SK-N-SH (cell line): ENCODE results near the gene ECPAS. TPM values are rescaled to one million over a fixed set of nuclear protein-coding genes. Genes with fewer than 3 reads are reported as not detected.
"Not testable (repeated sequence)": the region's sequence is repeated elsewhere in the genome, so short reads cannot be mapped to it uniquely, and the experiment has no call there.

Source experiments
- CTCF ChIA-PET: fragments of 300-600, 350-600 bp; formaldehyde crosslinking; extraction: SDS; loops from one replicate; lab custom pipeline; 2021; lab: Yijun Ruan, JAX
- POLR2A ChIA-PET: fragments of 350-600 bp; sonication (Branson Sonifier 250); formaldehyde crosslinking; extraction: SDS; loops from one replicate; lab custom pipeline; 2020; ENCODE audit warnings: antibody characterized with exemption, inconsistent platforms; lab: Yijun Ruan, JAX
- DNase-seq: peaks from one replicate; pipeline ENCODE4 v3.0.0; 2012
- H2AFZ ChIP-seq: fragments of 200-600 bp; sonication (generic); 2 replicates; pipeline ENCODE4 v1.8.1; 2016; ENCODE audit warnings: antibody characterized with exemption, mild to moderate bottlenecking, low read depth
- H3F3A ChIP-seq: fragments of 200-600 bp; sonication (generic); replicated peaks from 2 replicates; pipeline ENCODE3; 2016; ENCODE audit warnings: antibody characterized with exemption, mild to moderate bottlenecking; ENCODE audit not compliant: insufficient read depth
- H3K27ac ChIP-seq, 2 experiments: fragments of 200-500 bp in 1 of 2; fragments of 200-600 bp in 1 of 2; sonication (Bioruptor generic) in 1 of 2; sonication (generic), shearing (Covaris generic) in 1 of 2; 2 replicates each; pipeline versions ENCODE4 v1.5.1 to v1.6.1; 2014 to 2016; ENCODE audit warnings: low read depth in 2 of 2, inconsistent platforms in 1 of 2, low read length in 1 of 2, mild to moderate bottlenecking in 1 of 2, mixed read lengths in 1 of 2
- H3K27me3 ChIP-seq: fragments of 200-600 bp; sonication (generic), shearing (Covaris generic); 2 replicates; pipeline ENCODE4 v1.6.1; 2016; ENCODE audit warnings: mixed run types; ENCODE audit not compliant: insufficient read depth
- H3K36me3 ChIP-seq, 2 experiments: fragments of 200-500 bp in 1 of 2; fragments of 200-600 bp in 1 of 2; sonication (Bioruptor generic) in 1 of 2; sonication (generic) in 1 of 2; replicated peaks in 1 of 2; 2 replicates each; pipeline versions ENCODE3 to v1.5.1; 2014 to 2016; ENCODE audit warnings: low read length in 1 of 2, mild to moderate bottlenecking in 1 of 2; ENCODE audit not compliant: insufficient read depth in 2 of 2, control insufficient read depth in 1 of 2
- H3K4me1 ChIP-seq, 2 experiments: fragments of 200-500 bp in 1 of 2; fragments of 200-600 bp in 1 of 2; sonication (Bioruptor generic) in 1 of 2; sonication (generic), shearing (Covaris generic) in 1 of 2; 2 replicates each; pipeline versions ENCODE4 v1.5.1 to v1.6.1; 2014 to 2016; ENCODE audit warnings: low read depth in 1 of 2, low read length in 1 of 2, mixed run types in 1 of 2; ENCODE audit not compliant: insufficient read depth in 2 of 2, control insufficient read depth in 1 of 2
- H3K4me2 ChIP-seq: fragments of 200-600 bp; sonication (generic), shearing (Covaris generic); 2 replicates; pipeline ENCODE4 v1.6.1; 2017; ENCODE audit warnings: mixed run types
- H3K4me3 ChIP-seq, 2 experiments: fragments of 200-500 bp in 1 of 2; fragments of 200-600 bp in 1 of 2; sonication (Bioruptor generic) in 1 of 2; sonication (generic), shearing (Covaris generic) in 1 of 2; 2 replicates each; pipeline versions ENCODE4 v1.5.1 to v1.8.1; 2014 to 2016; ENCODE audit warnings: low read depth in 2 of 2, inconsistent platforms in 1 of 2, low read length in 1 of 2, mild to moderate bottlenecking in 1 of 2, mixed read lengths in 1 of 2, moderate library complexity in 1 of 2
- H3K79me2 ChIP-seq: fragments of 200-600 bp; sonication (generic); 2 replicates; pipeline ENCODE4 v1.8.1; 2017; ENCODE audit warnings: mild to moderate bottlenecking; ENCODE audit not compliant: insufficient read depth
- H3K9ac ChIP-seq: fragments of 200-600 bp; sonication (generic); 2 replicates; pipeline ENCODE4 v1.6.1; 2017; ENCODE audit warnings: mixed run types
- H3K9me2 ChIP-seq: fragments of 200-600 bp; sonication (generic); 2 replicates; pipeline ENCODE4 v1.6.1; 2017; ENCODE audit warnings: mixed run types
- H3K9me3 ChIP-seq: fragments of 200-600 bp; sonication (generic); 2 replicates; pipeline ENCODE4 v1.6.1; 2017; ENCODE audit warnings: mixed run types, mild to moderate bottlenecking, moderate library complexity
- H4K20me1 ChIP-seq: fragments of 200-600 bp; sonication (generic); 2 replicates; pipeline ENCODE4 v1.6.1; 2017; ENCODE audit warnings: mild to moderate bottlenecking, mixed run types; ENCODE audit not compliant: insufficient read depth
- CHD2 ChIP-seq: fragments of 150-350 bp; IDR thresholded peaks from 2 replicates; pipeline ENCODE4 v1.6.1; 2018; ENCODE audit warnings: low read length; ENCODE audit not compliant: partially characterized antibody
- EP300 ChIP-seq, 2 experiments: IDR thresholded peaks; 2 replicates each; pipeline versions ENCODE4 v1.4.0 to v1.6.1; 2012; ENCODE audit warnings: borderline replicate concordance in 1 of 2, low read depth in 1 of 2, low read length in 1 of 2
- EZH2phosphoT487 ChIP-seq: fragments of 200-600 bp; sonication (generic); IDR thresholded peaks from 2 replicates; pipeline ENCODE4 v1.6.1; 2017; ENCODE audit warnings: low read depth, mixed run types, mild to moderate bottlenecking, antibody characterized with exemption, moderate library complexity, borderline replicate concordance
- FOSL2 ChIP-seq: IDR thresholded peaks from 2 replicates; pipeline ENCODE4 v1.4.0; 2012; ENCODE audit warnings: low read depth, mild to moderate bottlenecking, moderate library complexity, borderline replicate concordance
- FOXJ3 ChIP-seq: sonication (generic); formaldehyde crosslinking; IDR thresholded peaks from 2 replicates; pipeline ENCODE4 v1.5.1; 2020; ENCODE audit warnings: mild to moderate bottlenecking, missing genetic modification reagents
- FOXM1 ChIP-seq: IDR thresholded peaks from 2 replicates; pipeline ENCODE4 v1.4.0; 2012; ENCODE audit warnings: low read depth, mild to moderate bottlenecking
- GATA2 ChIP-seq: sonication (generic); formaldehyde crosslinking; IDR thresholded peaks from 2 replicates; pipeline ENCODE4 v1.5.0; 2020; ENCODE audit warnings: mild to moderate bottlenecking, missing genetic modification reagents
- MXI1 ChIP-seq: IDR thresholded peaks from 2 replicates; pipeline ENCODE4 v1.6.1; 2012; ENCODE audit warnings: mild to moderate bottlenecking, low read depth, low read length, improper control_type of control experiment
- NRF1 ChIP-seq: IDR thresholded peaks from 2 replicates; pipeline ENCODE4 v1.6.1; 2012; ENCODE audit warnings: low read depth, mild to moderate bottlenecking, low read length
- RCOR1 ChIP-seq: fragments of 150-350 bp; IDR thresholded peaks from 2 replicates; pipeline ENCODE4 v1.6.1; 2017; ENCODE audit warnings: antibody characterized with exemption, low read length
- RFX5 ChIP-seq: IDR thresholded peaks from 2 replicates; pipeline ENCODE4 v1.6.1; 2012; ENCODE audit warnings: mild to moderate bottlenecking, improper control_type of control experiment, low read length
- WGBS: methylation state at CpG from one replicate; pipeline ENCODE4 v1.1.6; 2017; ENCODE audit warnings: low lambda C conversion rate; 5-methylcytosine and 5-hydroxymethylcytosine counted together
- polyA plus RNA-seq, 3 experiments: library from polyadenylated mRNA; depleted of rRNA; stranded (reverse); fragments of >200 nt; gene quantifications; 2 replicates each; pipeline ENCODE4 v1.2.3, GENCODE V29; 2012
- TF ChIP-seq, protein P1 (sequence below): IDR thresholded peaks from 2 replicates; pipeline ENCODE4 v1.4.0; 2012; ENCODE audit warnings: low read depth, borderline replicate concordance
- TF ChIP-seq, protein P2 (sequence below): IDR thresholded peaks from 2 replicates; pipeline ENCODE4 v1.4.0; 2012; ENCODE audit warnings: low read depth, borderline replicate concordance
- TF ChIP-seq, protein P3 (sequence below): fragments of 150-350 bp; IDR thresholded peaks from 2 replicates; pipeline ENCODE4 v1.6.1; 2016; ENCODE audit warnings: mild to moderate bottlenecking, low read depth, low read length

The ECPAS gene
- polyA plus RNA-seq, 1 of the 3 experiments (the other 2 are of a cell fraction): 17.9 TPM

DNA sequence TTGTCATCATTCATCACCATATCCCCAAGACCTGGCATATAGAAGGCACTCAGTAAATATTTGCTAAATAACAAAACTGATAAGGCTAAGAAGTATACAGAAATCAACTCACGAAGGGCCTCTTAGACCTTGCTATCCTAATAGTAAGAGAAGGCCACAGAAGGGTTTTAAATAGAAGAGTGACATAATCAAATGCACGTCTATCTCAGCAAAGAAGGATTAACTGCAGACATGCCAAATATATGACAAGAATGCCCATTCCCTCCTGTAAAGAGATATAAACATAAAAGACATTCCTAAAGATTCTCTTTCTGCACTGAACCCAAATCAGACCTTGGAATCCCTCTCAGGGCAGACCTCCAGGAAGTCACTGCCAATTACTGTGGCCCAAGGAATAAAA lies 34.1 kb downstream of the ECPAS start (continued):
- TF ChIP-seq FOSL2: no peak
- TF ChIP-seq, protein P1, sequence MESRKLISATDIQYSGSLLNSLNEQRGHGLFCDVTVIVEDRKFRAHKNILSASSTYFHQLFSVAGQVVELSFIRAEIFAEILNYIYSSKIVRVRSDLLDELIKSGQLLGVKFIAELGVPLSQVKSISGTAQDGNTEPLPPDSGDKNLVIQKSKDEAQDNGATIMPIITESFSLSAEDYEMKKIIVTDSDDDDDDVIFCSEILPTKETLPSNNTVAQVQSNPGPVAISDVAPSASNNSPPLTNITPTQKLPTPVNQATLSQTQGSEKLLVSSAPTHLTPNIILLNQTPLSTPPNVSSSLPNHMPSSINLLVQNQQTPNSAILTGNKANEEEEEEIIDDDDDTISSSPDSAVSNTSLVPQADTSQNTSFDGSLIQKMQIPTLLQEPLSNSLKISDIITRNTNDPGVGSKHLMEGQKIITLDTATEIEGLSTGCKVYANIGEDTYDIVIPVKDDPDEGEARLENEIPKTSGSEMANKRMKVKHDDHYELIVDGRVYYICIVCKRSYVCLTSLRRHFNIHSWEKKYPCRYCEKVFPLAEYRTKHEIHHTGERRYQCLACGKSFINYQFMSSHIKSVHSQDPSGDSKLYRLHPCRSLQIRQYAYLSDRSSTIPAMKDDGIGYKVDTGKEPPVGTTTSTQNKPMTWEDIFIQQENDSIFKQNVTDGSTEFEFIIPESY: no peak
- no peak for TF ChIP-seq GATA2 (CRISPR knock-in tag)
- no peak for TF ChIP-seq EP300 (IDR thresholded peaks at IDR 0.05; ENCODE audit: borderline replicate concordance in 1 of 2, low read depth in 1 of 2, low read length in 1 of 2)

DNA sequence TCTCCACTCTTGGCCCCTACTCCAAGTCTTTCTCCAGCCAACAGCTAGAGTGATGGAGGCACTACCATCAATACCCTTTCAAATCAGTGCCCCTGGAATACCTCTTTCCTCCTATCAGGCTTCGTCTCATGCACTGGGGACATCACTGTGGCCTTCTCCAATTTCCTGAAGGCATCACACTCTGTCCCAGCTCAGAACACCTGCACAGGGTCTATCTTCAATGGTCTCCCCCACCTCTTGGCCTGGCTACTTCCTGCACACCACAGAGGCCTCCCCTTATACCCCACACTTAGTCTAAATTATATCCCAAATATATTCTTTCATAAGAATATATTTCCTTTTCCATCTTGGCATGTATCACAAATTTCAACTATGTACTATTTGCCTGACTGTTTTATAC lies 34.5 kb downstream of the ECPAS start:
- Histone ChIP-seq H3K27me3 (no peaks in the 10 kb centered on the region), H3K9ac (no peak overlapping the region), H3K9me2 (no peaks in the 10 kb centered on the region), H3K4me3 (no peak overlapping the region), H3K4me1 (no peaks in the 10 kb centered on the region), H3K4me2 (no peak overlapping the region), H3F3A (no peaks in the 10 kb centered on the region), H2AFZ (no peak overlapping the region), H3K27ac (no peak overlapping the region), H4K20me1 (peaks cover 30% of the 10 kb centered on the region), H3K36me3 (peaks cover 4 to 22% of the 10 kb centered on the region in 2 experiments), H3K9me3 (no peaks in the 10 kb centered on the region), H3K79me2 (peaks cover 45% of the 10 kb centered on the region)
- WGBS: 100% methylated on average over 1 of the region's 1 CpG
- TF ChIP-seq EZH2phosphoT487 (no peak), FOXM1 (no peak), EP300 (IDR thresholded peaks at IDR 0.05; ENCODE audit: borderline replicate concordance in 1 of 2, low read depth in 1 of 2, low read length in 1 of 2) (no peak), GATA2 (CRISPR knock-in tag) (no peak), CHD2 (no peak), NRF1 (no peak), RCOR1 (no peak), FOXJ3 (CRISPR knock-in tag) (no peak), RFX5 (no peak), MXI1 (no peak)
- TF ChIP-seq, protein P2, sequence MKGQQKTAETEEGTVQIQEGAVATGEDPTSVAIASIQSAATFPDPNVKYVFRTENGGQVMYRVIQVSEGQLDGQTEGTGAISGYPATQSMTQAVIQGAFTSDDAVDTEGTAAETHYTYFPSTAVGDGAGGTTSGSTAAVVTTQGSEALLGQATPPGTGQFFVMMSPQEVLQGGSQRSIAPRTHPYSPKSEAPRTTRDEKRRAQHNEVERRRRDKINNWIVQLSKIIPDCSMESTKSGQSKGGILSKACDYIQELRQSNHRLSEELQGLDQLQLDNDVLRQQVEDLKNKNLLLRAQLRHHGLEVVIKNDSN: no peak
- TF ChIP-seq, protein P3, sequence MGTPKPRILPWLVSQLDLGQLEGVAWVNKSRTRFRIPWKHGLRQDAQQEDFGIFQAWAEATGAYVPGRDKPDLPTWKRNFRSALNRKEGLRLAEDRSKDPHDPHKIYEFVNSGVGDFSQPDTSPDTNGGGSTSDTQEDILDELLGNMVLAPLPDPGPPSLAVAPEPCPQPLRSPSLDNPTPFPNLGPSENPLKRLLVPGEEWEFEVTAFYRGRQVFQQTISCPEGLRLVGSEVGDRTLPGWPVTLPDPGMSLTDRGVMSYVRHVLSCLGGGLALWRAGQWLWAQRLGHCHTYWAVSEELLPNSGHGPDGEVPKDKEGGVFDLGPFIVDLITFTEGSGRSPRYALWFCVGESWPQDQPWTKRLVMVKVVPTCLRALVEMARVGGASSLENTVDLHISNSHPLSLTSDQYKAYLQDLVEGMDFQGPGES: no peak
- no peak for DNase-seq
- POLR2A ChIA-PET: no interaction called here
- CTCF ChIA-PET: no interaction called here

DNA sequence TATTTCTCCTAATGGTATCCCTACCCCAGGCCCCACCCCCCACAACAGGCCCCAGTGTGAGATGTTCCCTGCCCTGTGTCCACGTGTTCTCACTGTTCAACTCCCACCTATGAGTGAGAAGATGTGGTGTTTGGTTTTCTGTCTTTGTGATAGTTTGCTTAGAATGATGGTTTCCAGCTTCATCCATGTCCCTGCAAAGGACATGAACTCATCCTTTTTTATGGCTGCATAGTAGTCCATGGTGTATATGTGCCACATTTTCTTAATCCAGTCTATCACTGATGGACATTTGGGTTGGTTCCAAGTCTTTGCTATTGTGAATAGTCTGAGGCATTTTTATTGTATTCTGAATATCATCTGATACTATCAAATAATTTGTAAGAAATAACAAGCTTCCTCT lies 38.4 kb downstream of the ECPAS start:
- H3F3A ChIP-seq, H3K4me1 ChIP-seq, DNase-seq, H3K27me3 ChIP-seq, H4K20me1 ChIP-seq, H3K9ac ChIP-seq, H3K9me2 ChIP-seq, H3K9me3 ChIP-seq, POLR2A ChIA-PET, H3K79me2 ChIP-seq, H2AFZ ChIP-seq, CTCF ChIA-PET, H3K27ac ChIP-seq, H3K4me2 ChIP-seq, H3K4me3 ChIP-seq: not testable (repeated sequence)
- WGBS: 100% methylated on average over 1 of the region's 1 CpG
- peaks cover 16 to 47% of the 10 kb centered on the region in 2 experiments for H3K36me3 ChIP-seq
